IMR-90 (cell line): ENCODE measurements around the gene HIPK1. TPM values are rescaled to one million over a fixed set of nuclear protein-coding genes. Genes with fewer than 3 reads are reported as not detected.
A peak's percentile ranks its signal among the peaks of the same experiment; 100 is the strongest.

Experiments used
- ATAC-seq: fragments of 200-7000 bp; cut with Tn5 transposase; 2 replicates; pipeline ENCODE4 v1.9.1; 2020; ENCODE audit warnings: low read depth, mild to moderate bottlenecking, moderate library complexity
- BruUV-seq: library from RNA; stranded (reverse); fragments of 400-500 nt; replicated peaks from 2 replicates; lab custom pipeline; 2021; lab: Mats Ljungman, UMichigan
- CTCF ChIA-PET: fragments of 300-600 bp; formaldehyde crosslinking; extraction: SDS; loops from one replicate; lab custom pipeline; 2021; ENCODE audit warnings: antibody characterized with exemption; lab: Yijun Ruan, JAX
- POLR2A ChIA-PET: fragments of 300-600 bp; sonication (Branson Sonifier 250); formaldehyde crosslinking; loops from one replicate; lab custom pipeline; 2022; ENCODE audit warnings: antibody characterized with exemption; ENCODE audit not compliant: unreplicated experiment; lab: Charles Lee
- DNase-seq: peaks from one replicate; pipeline ENCODE4 v3.0.0; 2013
- H2AFZ ChIP-seq: replicated peaks from 2 replicates; pipeline ENCODE3; 2013; ENCODE audit warnings: low read length, mild to moderate bottlenecking; ENCODE audit not compliant: poor library complexity
- H2AK5ac ChIP-seq: 2 replicates; pipeline ENCODE4 v1.6.1; 2013; ENCODE audit warnings: low read depth, low read length, inconsistent platforms
- H2AK9ac ChIP-seq: replicated peaks from 2 replicates; pipeline ENCODE3; 2013; ENCODE audit warnings: mild to moderate bottlenecking, low read depth, low read length, moderate library complexity; ENCODE audit not compliant: poor library complexity
- H2BK120ac ChIP-seq: 2 replicates; pipeline ENCODE4 v1.6.1; 2013; ENCODE audit warnings: low read depth, low read length, inconsistent platforms
- H2BK15ac ChIP-seq: 3 replicates; pipeline ENCODE4 v1.6.1; 2013; ENCODE audit warnings: low read depth, low read length, inconsistent platforms
- H2BK20ac ChIP-seq: 2 replicates; pipeline ENCODE4 v1.6.1; 2013; ENCODE audit warnings: low read depth, mild to moderate bottlenecking, inconsistent platforms, low read length, moderate library complexity
- H2BK5ac ChIP-seq: 2 replicates; pipeline ENCODE4 v1.6.1; 2013; ENCODE audit warnings: mild to moderate bottlenecking, low read depth, low read length, inconsistent platforms; ENCODE audit not compliant: poor library complexity, severe bottlenecking
- H3K14ac ChIP-seq: replicated peaks from 2 replicates; pipeline ENCODE4 v1.6.1; 2013; ENCODE audit warnings: low read depth, low read length, inconsistent platforms
- H3K18ac ChIP-seq: 2 replicates; pipeline ENCODE4 v1.6.1; 2013; ENCODE audit warnings: low read depth, low read length, control low read depth
- H3K23ac ChIP-seq: 2 replicates; pipeline ENCODE4 v1.6.1; 2013; ENCODE audit warnings: low read depth, low read length, inconsistent platforms
- H3K27ac ChIP-seq: 2 replicates; pipeline ENCODE4 v1.5.1; 2013; ENCODE audit warnings: mild to moderate bottlenecking, control low read depth, low read length; ENCODE audit not compliant: insufficient read depth
- H3K27me3 ChIP-seq: 2 replicates; pipeline ENCODE4 v1.6.1; 2013; ENCODE audit warnings: low read length; ENCODE audit not compliant: control insufficient read depth, insufficient read depth
- H3K36me3 ChIP-seq: 2 replicates; pipeline ENCODE4 v1.6.1; 2013; ENCODE audit warnings: low read length, mixed read lengths; ENCODE audit not compliant: control insufficient read depth, insufficient read depth
- H3K4ac ChIP-seq: 2 replicates; pipeline ENCODE4 v1.6.1; 2013; ENCODE audit warnings: low read depth, low read length, inconsistent platforms
- H3K4me1 ChIP-seq: 2 replicates; pipeline ENCODE4 v1.6.1; 2013; ENCODE audit warnings: low read length, mixed read lengths; ENCODE audit not compliant: control insufficient read depth, insufficient read depth
- H3K4me2 ChIP-seq: 2 replicates; pipeline ENCODE4 v1.6.1; 2013; ENCODE audit warnings: low read depth, mild to moderate bottlenecking, control low read depth, low read length, moderate library complexity
- H3K4me3 ChIP-seq: 2 replicates; pipeline ENCODE4 v1.5.1; 2013; ENCODE audit warnings: low read depth, mild to moderate bottlenecking, control low read depth, low read length, moderate library complexity; ENCODE audit not compliant: insufficient read depth
- H3K56ac ChIP-seq: 2 replicates; pipeline ENCODE4 v1.6.1; 2013; ENCODE audit warnings: low read length, inconsistent platforms; ENCODE audit not compliant: insufficient read depth; ENCODE audit errors: extremely low read depth
- H3K79me1 ChIP-seq, 2 experiments: 2 replicates each; pipeline ENCODE4 v1.6.1; 2013; ENCODE audit warnings: low read length in 2 of 2, inconsistent platforms in 1 of 2, low read depth in 1 of 2
- H3K9ac ChIP-seq: 2 replicates; pipeline ENCODE4 v1.6.1; 2013; ENCODE audit warnings: low read depth, low read length, control low read depth
- H3K9me1 ChIP-seq: 2 replicates; pipeline ENCODE4 v1.6.1; 2013; ENCODE audit warnings: low read length, inconsistent platforms; ENCODE audit not compliant: insufficient read depth
- H3K9me3 ChIP-seq: 2 replicates; pipeline ENCODE4 v1.6.1; 2013; ENCODE audit warnings: low read length; ENCODE audit not compliant: control insufficient read depth, insufficient read depth
- H4K20me1 ChIP-seq: 2 replicates; pipeline ENCODE4 v1.6.1; 2013; ENCODE audit warnings: low read length, inconsistent platforms; ENCODE audit not compliant: insufficient read depth
- H4K5ac ChIP-seq: 2 replicates; pipeline ENCODE4 v1.6.1; 2013; ENCODE audit warnings: mild to moderate bottlenecking, low read depth, low read length, control low read depth
- H4K8ac ChIP-seq, 2 experiments: 2 replicates each; pipeline ENCODE4 v1.6.1; 2013; ENCODE audit warnings: low read depth in 2 of 2, low read length in 2 of 2, control low read depth in 1 of 2, inconsistent platforms in 1 of 2
- H4K91ac ChIP-seq: 2 replicates; pipeline ENCODE4 v1.6.1; 2013; ENCODE audit warnings: low read depth, low read length, inconsistent platforms; ENCODE audit not compliant: insufficient read depth
- POLR2A ChIP-seq: IDR thresholded peaks from 2 replicates; pipeline ENCODE4 v1.6.1; 2012; ENCODE audit warnings: mild to moderate bottlenecking, low read depth, low read length
- RFX5 ChIP-seq: IDR thresholded peaks from 2 replicates; pipeline ENCODE4 v1.8.0; 2012; ENCODE audit warnings: low read depth, mild to moderate bottlenecking, low read length, moderate library complexity
- WGBS, 2 experiments: methylation state at CpG; one replicate each; pipeline versions ENCODE4 v1.1.5 to v1.1.7; 2013; ENCODE audit warnings: missing lambda C conversion rate in 2 of 2; ENCODE audit not compliant: insufficient read length in 1 of 2; ENCODE audit errors: extremely low coverage in 2 of 2; 5-methylcytosine and 5-hydroxymethylcytosine counted together
- dilution Hi-C: fragments of 300-500 bp; cut with HindIII; formaldehyde crosslinking; loops from one replicate; pipeline ENCODE4 v1.14.3; 2018; ENCODE audit warnings: low sequenced_read_pairs; ENCODE audit not compliant: unreplicated experiment
- in situ Hi-C: fragments of 300-500 bp; cut with MboI; formaldehyde crosslinking; loops from 3 replicates; pipeline ENCODE4 v1.14.3; 2019; ENCODE audit warnings: low sequenced_read_pairs, inconsistent platforms, mixed read lengths
- intact Hi-C: fragments of 100-400 bp; cut with micrococcal nuclease; formaldehyde crosslinking; loops from 2 replicates; pipeline ENCODE4 v1.10.0; 2022
- polyA plus RNA-seq, 3 experiments: library from polyadenylated mRNA; depleted of rRNA; stranded (reverse); fragments of >200 nt; gene quantifications; 2 replicates each; pipeline ENCODE4 v1.2.3, GENCODE V29; 2012; ENCODE audit warnings: low replicate concordance in 1 of 3
- total RNA-seq: library from RNA; depleted of rRNA; stranded (reverse); fragments of >200 nt; gene quantifications from 2 replicates; pipeline ENCODE4 v1.2.3, GENCODE V29; 2012

HIPK1 gene
- total and polyA plus RNA-seq, 2 of the 4 experiments (the other 2 are of a cell fraction), result 15.3 to 33.9 TPM

- POLR2A ChIA-PET, result interaction anchor here (0.6 to 1.9 kb wide), 3 partner anchors 19 to 1476 kb away, joined by 3 to 9 read pairs (median 4); partner anchors contain the start of genes AP4B1 and DCLRE1B
- peak; percentile 17 for DNase-seq
- H2BK5ac ChIP-seq, result peak overlapping the region; percentile 67
- H3K79me1 ChIP-seq, result peaks cover 0 to 39% of the 10 kb centered on the region in 2 experiments; a peak in 2 of 4 replicates
- no peaks in the 10 kb centered on the region for H3K9me3 ChIP-seq
- 0 out of 3 replicates have a peak overlapping the region, but pooled peaks have one; percentile 47 for H2BK15ac ChIP-seq
- peak overlapping the region; percentile 78 for H2AK9ac ChIP-seq
- H3K14ac ChIP-seq, result peak overlapping the region; percentile 85
- 1% methylated on average over 24 of the region's 64 CpGs; no CpG with 5 or more reads in 1 of the 2 experiments for WGBS, 2 experiments
- H4K20me1 ChIP-seq, result peaks cover 44% of the 10 kb centered on the region
- H4K91ac ChIP-seq, result 0 out of 2 replicates have a peak overlapping the region, but pooled peaks have one; percentile 1
- no TSS peak for BruUV-seq
- peak overlapping the region; percentile 86 for H3K4ac ChIP-seq
- peak overlapping the region; percentile 84 for H3K27ac ChIP-seq
- H4K8ac ChIP-seq, result peak overlapping the region in 1 of 2 experiments; percentile 14; a peak in 1 of 4 replicates
- intact Hi-C loops, result loop anchor here (1.0 to 10.0 kb wide), 4 partner anchors 17 to 785 kb away; partner anchors contain the start of gene DCLRE1B
- peaks cover 5% of the 10 kb centered on the region; the same call in 1 of the 2 replicates for H3K9me1 ChIP-seq
- ATAC-seq, result peak; percentile 50
- peak overlapping the region; percentile 86 for H3K23ac ChIP-seq
- H3K4me3 ChIP-seq, result peak overlapping the region; percentile 96
- peak overlapping the region; percentile 88 for H3K9ac ChIP-seq
- peak overlapping the region; percentile 29 for H3K18ac ChIP-seq
- H3K27me3 ChIP-seq, result no peaks in the 10 kb centered on the region
- TF ChIP-seq POLR2A (peak; percentile 70; the same call in 1 of the 2 replicates), RFX5 (no peak)
- peak overlapping the region; percentile 99 for H2AFZ ChIP-seq
- no peak overlapping the region for H2BK120ac ChIP-seq
- peak overlapping the region; percentile 28; the same call in 1 of the 2 replicates for H4K5ac ChIP-seq
- peak overlapping the region; percentile 98 for H3K4me2 ChIP-seq
- dilution Hi-C loops, result no loop called here
- no peak overlapping the region for H2BK20ac ChIP-seq
- H3K56ac ChIP-seq, result peak overlapping the region; percentile 39; the same call in 1 of the 2 replicates
- H3K4me1 ChIP-seq, result no peaks in the 10 kb centered on the region
- H3K36me3 ChIP-seq, result no peaks in the 10 kb centered on the region
- in situ Hi-C loops, result no loop called here
- H2AK5ac ChIP-seq, result peak overlapping the region; percentile 89; the same call in 1 of the 2 replicates
- CTCF ChIA-PET, result interaction anchor here (0.8 to 2.2 kb wide), 3 partner anchors 25 to 94 kb away, joined by 3 to 6 read pairs (median 3); partner anchors contain the start of genes AP4B1 and DCLRE1B
Observed at GRCh38 chr1:113929750-113930498, 800 bp downstream of the HIPK1 start.
